PC-9 (cell line): ENCODE results near the gene MADCAM1. TPM values are rescaled to one million over a fixed set of nuclear protein-coding genes. Genes with fewer than 3 reads are reported as not detected.

Experiments used
- BruUV-seq: library from RNA; stranded (reverse); fragments of 400-500 nt; replicated peaks from 2 replicates; lab custom pipeline; 2021; lab: Mats Ljungman, UMichigan
- CTCF ChIA-PET: fragments of 300-600 bp; sonication (Branson Sonifier 250); formaldehyde crosslinking; loops from one replicate; lab custom pipeline; 2022; ENCODE audit warnings: antibody characterized with exemption; lab: Charles Lee
- POLR2A ChIA-PET: fragments of 300-600 bp; sonication (Branson Sonifier 250); formaldehyde crosslinking; loops from one replicate; lab custom pipeline; 2022; ENCODE audit warnings: antibody characterized with exemption; ENCODE audit not compliant: unreplicated experiment; lab: Charles Lee
- DNase-seq, 2 experiments: peaks; one replicate each; pipeline versions ENCODE4 v3.0.0 to v3.0.0-alpha.2; 2015 to 2022; ENCODE audit warnings: mixed read lengths in 1 of 2
- H2AFZ ChIP-seq: fragments of 200-600 bp; sonication (generic); 2 replicates; pipeline ENCODE4 v1.8.1; 2017; ENCODE audit warnings: antibody characterized with exemption
- H3F3A ChIP-seq: fragments of 200-600 bp; sonication (generic); 2 replicates; pipeline ENCODE4 v1.8.1; 2017; ENCODE audit warnings: antibody characterized with exemption, mild to moderate bottlenecking, low read depth; ENCODE audit not compliant: insufficient read depth
- H3K27ac ChIP-seq: fragments of 200-600 bp; sonication (generic); 2 replicates; pipeline ENCODE4 v1.6.1; 2016; ENCODE audit warnings: mixed run types
- H3K27me3 ChIP-seq: fragments of 200-600 bp; sonication (generic); 2 replicates; pipeline ENCODE4 v1.6.1; 2016; ENCODE audit warnings: low read depth, mixed run types; ENCODE audit not compliant: insufficient read depth
- H3K36me3 ChIP-seq: fragments of 200-600 bp; sonication (generic); 2 replicates; pipeline ENCODE4 v1.6.1; 2016; ENCODE audit warnings: low read depth, mixed run types
- H3K4me1 ChIP-seq: fragments of 200-600 bp; sonication (generic); replicated peaks from 2 replicates; pipeline ENCODE4 v1.6.1; 2016; ENCODE audit warnings: mixed run types; ENCODE audit not compliant: insufficient read depth
- H3K4me2 ChIP-seq: fragments of 200-600 bp; sonication (generic); 2 replicates; pipeline ENCODE4 v1.6.1; 2017; ENCODE audit warnings: mixed run types
- H3K4me3 ChIP-seq: fragments of 200-600 bp; sonication (generic); 2 replicates; pipeline ENCODE4 v1.6.1; 2016; ENCODE audit warnings: mixed run types
- H3K79me2 ChIP-seq: fragments of 200-600 bp; sonication (generic); 2 replicates; pipeline ENCODE4 v1.6.1; 2017; ENCODE audit warnings: low read depth, mixed run types
- H3K9me2 ChIP-seq: fragments of 200-600 bp; sonication (generic); 2 replicates; pipeline ENCODE4 v1.8.1; 2017; ENCODE audit warnings: mild to moderate bottlenecking; ENCODE audit not compliant: insufficient read depth
- H3K9me3 ChIP-seq: fragments of 200-600 bp; sonication (generic); 2 replicates; pipeline ENCODE4 v1.8.1; 2016; ENCODE audit warnings: low read depth; ENCODE audit not compliant: insufficient read depth
- H4K20me1 ChIP-seq: fragments of 200-600 bp; sonication (generic); 2 replicates; pipeline ENCODE4 v1.8.1; 2017; ENCODE audit not compliant: insufficient read depth
- CTCF ChIP-seq: fragments of 200-600 bp; sonication (generic); conservative IDR thresholded peaks from 2 replicates; pipeline ENCODE4 v1.6.1; 2017; ENCODE audit warnings: mixed run types, antibody characterized with exemption, mild to moderate bottlenecking, moderate library complexity
- EZH2 ChIP-seq: fragments of 200-600 bp; sonication (generic); IDR thresholded peaks from 2 replicates; pipeline ENCODE4 v1.8.0; 2017; ENCODE audit warnings: antibody characterized with exemption, low read depth
- intact Hi-C: fragments of 100-400 bp; cut with micrococcal nuclease; formaldehyde crosslinking; loops from one replicate; pipeline ENCODE4 v1.10.0; 2022; ENCODE audit not compliant: unreplicated experiment
- total RNA-seq: library from RNA; stranded (reverse); gene quantifications from 2 replicates; pipeline ENCODE4 v1.2.3, GENCODE V29; 2021

The MADCAM1 gene
- total RNA-seq, 1 experiment from 2014 or later: 1.1 TPM

DNA sequence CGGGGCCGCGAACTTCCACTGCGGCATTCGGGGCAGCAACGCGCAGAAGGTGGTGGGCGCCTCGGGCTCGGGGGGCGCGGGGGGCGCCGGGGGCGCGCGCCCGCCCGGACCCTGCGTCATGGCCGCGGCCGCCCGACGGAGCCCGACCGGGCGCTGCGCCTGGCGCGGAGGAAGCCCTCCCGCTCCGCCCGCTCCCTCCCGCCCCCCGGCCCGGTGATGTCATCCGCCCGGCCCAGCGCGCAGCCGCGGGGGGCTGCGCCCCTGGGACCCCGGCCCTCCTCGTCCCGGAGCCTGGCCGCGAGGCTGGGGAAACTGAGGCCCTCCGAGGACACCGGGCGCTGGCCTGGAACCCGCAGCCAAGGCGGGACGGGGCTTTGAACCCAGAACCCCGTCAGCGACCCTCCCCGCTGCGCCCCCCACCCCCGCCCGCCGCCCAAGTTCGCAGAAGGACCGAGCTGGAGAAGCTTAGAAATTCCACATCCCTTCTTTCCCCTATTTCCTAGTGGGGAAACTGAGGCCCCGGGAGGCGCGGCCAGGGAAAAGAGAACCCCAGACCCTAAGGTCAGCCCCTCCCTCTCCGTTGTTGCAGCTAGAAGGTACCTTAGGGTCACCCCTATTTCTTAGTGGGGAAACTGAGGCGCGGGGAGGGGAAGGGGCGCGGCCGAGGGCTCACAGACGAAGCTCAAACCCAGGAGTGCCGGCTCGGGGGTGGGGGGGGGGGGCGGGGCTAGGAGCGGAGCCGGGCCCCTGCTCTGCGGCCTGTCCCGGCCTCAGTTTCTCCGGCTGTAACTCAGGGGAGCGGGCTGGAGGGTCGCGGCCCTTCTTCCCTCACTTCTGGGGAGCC, 35.2 kb upstream of the MADCAM1 start, which contains the start of gene SHC2:
Gene SHC2, minus strand, starts transcription at position 157 of the 844 bp plus-strand sequence. Its CDS starts 37 bp downstream, at position 120.
- no peaks in the 10 kb centered on the region for H3K9me2 ChIP-seq
- no peak within 1 kb of the TSS for H3K27ac ChIP-seq
- peaks cover 21% of the 10 kb centered on the region for H3K27me3 ChIP-seq
- peaks cover 13% of the 10 kb centered on the region; the same call in 1 of the 2 replicates for H3F3A ChIP-seq
- CTCF ChIA-PET: interaction anchor here (0.5 kb wide), 1 partner anchor 45 kb away, joined by 8 read pairs; no protein-coding TSS in a partner anchor
- H3K4me1 ChIP-seq: no peaks in the 10 kb centered on the region
- no peaks in the 10 kb centered on the region for H3K9me3 ChIP-seq
- DNase-seq: no peak
- POLR2A ChIA-PET: no interaction called here
- H2AFZ ChIP-seq: peak within 1 kb of the TSS; percentile 86
- intact Hi-C loops: no loop called here
- TF ChIP-seq EZH2: no peak
- no peak for TF ChIP-seq CTCF
- no peaks in the 10 kb centered on the region for H3K79me2 ChIP-seq
- H4K20me1 ChIP-seq: no peaks in the 10 kb centered on the region
- peak within 1 kb of the TSS; percentile 67 for H3K4me3 ChIP-seq
- no TSS peak for BruUV-seq
- H3K4me2 ChIP-seq: peak within 1 kb of the TSS; percentile 95
- no peaks in the 10 kb centered on the region for H3K36me3 ChIP-seq

DNA sequence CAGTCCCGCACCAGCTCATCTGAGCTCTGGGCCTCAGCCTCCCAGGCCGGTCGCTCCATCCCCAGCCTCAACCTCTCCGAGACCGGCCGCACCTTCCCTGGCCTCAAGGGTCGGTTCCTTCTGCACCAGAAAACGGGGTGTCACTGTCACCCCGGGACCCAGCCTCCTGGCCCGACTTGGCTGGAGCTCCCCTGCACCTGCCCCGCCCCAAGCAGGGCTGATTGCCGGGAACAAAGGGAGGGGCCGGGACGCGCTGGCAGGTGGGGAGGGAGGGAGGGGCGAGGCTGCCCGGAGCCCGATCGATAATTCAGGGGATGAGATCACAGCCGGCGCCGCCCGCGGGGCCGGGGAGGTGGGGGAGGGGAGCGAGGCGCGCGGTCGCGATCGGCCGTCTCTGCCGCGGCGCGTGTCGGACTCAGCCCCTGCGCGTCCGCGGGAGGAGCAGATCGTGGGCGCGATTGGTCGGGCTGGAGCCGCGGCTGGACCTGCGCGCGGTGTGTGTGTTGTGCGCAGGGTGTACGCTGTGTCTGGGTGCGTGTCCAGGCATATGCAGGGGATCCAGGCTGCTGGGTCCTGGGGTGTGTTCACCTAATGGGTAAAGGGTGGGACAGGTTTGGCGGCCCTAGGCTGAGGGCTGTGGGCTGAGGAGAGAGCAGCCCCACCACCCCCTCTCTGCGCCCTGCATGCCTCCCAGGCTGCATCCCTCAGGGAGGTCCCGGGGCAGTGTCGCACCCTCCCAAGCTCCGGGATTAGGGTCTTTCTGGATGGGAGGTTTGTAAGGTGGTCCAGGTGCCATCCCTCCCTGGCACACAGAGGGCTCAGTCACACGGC, 34.4 kb upstream of the MADCAM1 start:
- intact Hi-C loops: no loop called here
- Histone ChIP-seq H2AFZ (no peak overlapping the region), H3K4me2 (peak overlapping the region; percentile 60), H3K9me3 (no peaks in the 10 kb centered on the region), H3K4me3 (no peak overlapping the region), H3K36me3 (no peaks in the 10 kb centered on the region), H3K4me1 (no peaks in the 10 kb centered on the region), H3K9me2 (no peaks in the 10 kb centered on the region), H3K27ac (no peak overlapping the region), H4K20me1 (no peaks in the 10 kb centered on the region), H3K79me2 (no peaks in the 10 kb centered on the region), H3K27me3 (peaks cover 14% of the 10 kb centered on the region), H3F3A (peaks cover 13% of the 10 kb centered on the region; the same call in 1 of the 2 replicates)
- ChIA-PET POLR2A (no interaction called here), CTCF (no interaction called here)
- no peak for TF ChIP-seq CTCF
- TF ChIP-seq EZH2: no peak
- no TSS peak for BruUV-seq
- DNase-seq: no peak

DNA sequence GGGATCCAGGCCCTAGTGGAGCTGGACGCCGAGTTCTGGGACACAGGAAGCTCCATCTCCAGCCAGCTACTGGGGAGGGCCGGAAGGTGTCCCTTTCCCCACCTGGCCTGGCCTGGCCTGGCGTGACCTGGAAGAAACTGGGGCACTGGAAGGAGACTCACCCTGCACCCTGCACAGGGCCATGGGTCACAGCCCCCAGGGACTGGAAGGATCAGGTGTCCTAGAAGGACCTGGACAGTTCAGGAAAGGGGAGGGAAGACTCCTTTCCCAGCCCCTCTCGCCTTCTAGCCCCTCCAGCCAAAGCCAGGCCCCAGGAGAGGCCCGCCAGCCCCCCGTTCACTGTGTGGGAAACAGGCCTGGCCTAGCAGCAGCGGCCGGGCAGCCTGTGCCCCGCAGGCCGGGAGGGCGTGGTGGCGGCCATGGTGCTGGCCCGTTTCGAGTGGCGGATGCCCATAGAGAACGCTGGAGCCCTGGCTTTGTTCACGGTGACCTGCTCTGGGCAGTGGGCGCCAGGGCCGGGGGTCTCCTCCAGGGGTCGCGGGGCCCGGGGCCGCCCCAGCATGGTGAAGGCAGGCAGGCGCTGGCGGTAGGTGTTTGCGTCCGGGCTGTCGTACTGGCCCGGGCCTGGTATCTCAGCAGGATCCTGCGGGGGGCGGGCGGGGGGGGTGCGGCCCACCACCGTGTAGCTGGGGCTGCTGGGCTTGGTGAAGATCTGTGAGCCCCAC, 32.6 kb upstream of the MADCAM1 start:
- no peak for DNase-seq
- ChIA-PET CTCF (no interaction called here), POLR2A (no interaction called here)
- TF ChIP-seq EZH2 (no peak), CTCF (no peak)
- H2AFZ ChIP-seq: no peak overlapping the region
- no peaks in the 10 kb centered on the region for H3K9me2 ChIP-seq
- no TSS peak for BruUV-seq
- intact Hi-C loops: no loop called here
- H3K4me2 ChIP-seq: no peak overlapping the region
- H4K20me1 ChIP-seq: no peaks in the 10 kb centered on the region
- no peak overlapping the region for H3K27ac ChIP-seq
- no peaks in the 10 kb centered on the region for H3K36me3 ChIP-seq
- peaks cover 13% of the 10 kb centered on the region; the same call in 1 of the 2 replicates for H3F3A ChIP-seq
- no peak overlapping the region for H3K4me3 ChIP-seq
- H3K9me3 ChIP-seq: no peaks in the 10 kb centered on the region
- no peaks in the 10 kb centered on the region for H3K4me1 ChIP-seq
- peaks cover 18% of the 10 kb centered on the region; the same call in 1 of the 2 replicates for H3K27me3 ChIP-seq
- no peaks in the 10 kb centered on the region for H3K79me2 ChIP-seq
